BJ (cell line): Measurements from ENCODE around the gene WIPI1. TPM values are rescaled to one million over a fixed set of nuclear protein-coding genes. Genes with fewer than 3 reads are reported as not detected.
A peak's percentile ranks its signal among the peaks of the same experiment; 100 is the strongest.

ENCODE experiments used
- CTCF ChIA-PET: fragments of 350-600 bp; formaldehyde crosslinking; extraction: SDS; loops from one replicate; lab custom pipeline; 2021; ENCODE audit warnings: antibody characterized with exemption, inconsistent platforms; lab: Yijun Ruan, JAX
- POLR2A ChIA-PET: fragments of 300-600 bp; sonication (Branson Sonifier 250); formaldehyde crosslinking; extraction: SDS; loops from one replicate; lab custom pipeline; 2021; ENCODE audit warnings: antibody characterized with exemption; lab: Charles Lee
- DNase-seq: peaks from one replicate; pipeline ENCODE4 v3.0.0-alpha.2; 2011; ENCODE audit warnings: low read depth
- H3K27me3 ChIP-seq: 2 replicates; pipeline ENCODE4 v1.6.0; 2011; ENCODE audit warnings: low read length; ENCODE audit not compliant: control insufficient read depth, insufficient read depth
- H3K36me3 ChIP-seq: 2 replicates; pipeline ENCODE4 v1.5.1; 2011; ENCODE audit warnings: low read length; ENCODE audit not compliant: control insufficient read depth, insufficient read depth
- H3K4me3 ChIP-seq: 2 replicates; pipeline ENCODE4 v1.5.1; 2011; ENCODE audit warnings: low read depth, mild to moderate bottlenecking, control low read depth, low read length
- polyA plus RNA-seq: library from polyadenylated mRNA; depleted of rRNA; stranded (reverse); fragments of >200 nt; gene quantifications from 2 replicates; pipeline ENCODE4 v1.2.3, GENCODE V29; 2011
- TF ChIP-seq, protein P1 (sequence below): IDR thresholded peaks from 2 replicates; pipeline ENCODE4 v1.5.1; 2011; ENCODE audit warnings: low read depth, mild to moderate bottlenecking, control low read depth, inconsistent platforms, low read length, moderate library complexity; ENCODE audit not compliant: insufficient read depth

The WIPI1 gene
- polyA plus RNA-seq, 1 experiment = 79.1 TPM

DNA sequence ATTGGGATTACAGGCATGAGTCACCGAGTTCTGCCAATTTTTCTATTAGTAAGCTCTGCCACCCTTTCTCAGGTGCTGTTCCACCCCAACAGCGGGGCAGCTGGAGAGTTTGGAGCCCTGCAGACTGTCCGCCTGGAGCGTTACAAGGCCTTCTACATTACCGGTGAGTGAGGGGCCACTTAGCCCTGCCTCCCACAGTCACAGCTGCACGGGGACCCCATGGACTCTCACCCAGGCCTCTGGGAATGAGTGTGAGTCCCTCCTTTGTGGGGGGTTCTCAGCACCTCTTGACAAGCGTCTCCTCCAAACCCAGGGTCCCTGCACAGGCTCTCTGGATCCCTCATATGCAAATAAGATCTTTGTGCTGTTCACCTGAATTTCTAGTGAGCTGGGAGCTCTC lies 56.0 kb downstream of the WIPI1 start:
- Histone ChIP-seq H3K36me3 (no peaks in the 10 kb centered on the region), H3K4me3 (no peak overlapping the region), H3K27me3 (no peaks in the 10 kb centered on the region)
- TF ChIP-seq, protein P1, sequence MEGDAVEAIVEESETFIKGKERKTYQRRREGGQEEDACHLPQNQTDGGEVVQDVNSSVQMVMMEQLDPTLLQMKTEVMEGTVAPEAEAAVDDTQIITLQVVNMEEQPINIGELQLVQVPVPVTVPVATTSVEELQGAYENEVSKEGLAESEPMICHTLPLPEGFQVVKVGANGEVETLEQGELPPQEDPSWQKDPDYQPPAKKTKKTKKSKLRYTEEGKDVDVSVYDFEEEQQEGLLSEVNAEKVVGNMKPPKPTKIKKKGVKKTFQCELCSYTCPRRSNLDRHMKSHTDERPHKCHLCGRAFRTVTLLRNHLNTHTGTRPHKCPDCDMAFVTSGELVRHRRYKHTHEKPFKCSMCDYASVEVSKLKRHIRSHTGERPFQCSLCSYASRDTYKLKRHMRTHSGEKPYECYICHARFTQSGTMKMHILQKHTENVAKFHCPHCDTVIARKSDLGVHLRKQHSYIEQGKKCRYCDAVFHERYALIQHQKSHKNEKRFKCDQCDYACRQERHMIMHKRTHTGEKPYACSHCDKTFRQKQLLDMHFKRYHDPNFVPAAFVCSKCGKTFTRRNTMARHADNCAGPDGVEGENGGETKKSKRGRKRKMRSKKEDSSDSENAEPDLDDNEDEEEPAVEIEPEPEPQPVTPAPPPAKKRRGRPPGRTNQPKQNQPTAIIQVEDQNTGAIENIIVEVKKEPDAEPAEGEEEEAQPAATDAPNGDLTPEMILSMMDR = no peak
- ChIA-PET CTCF (interaction anchor here (0.9 to 5.5 kb wide), 3 partner anchors 31 to 138 kb away, joined by 3 to 92 read pairs (median 5); no protein-coding TSS in a partner anchor), POLR2A (no interaction called here)
- DNase-seq = no peak

DNA sequence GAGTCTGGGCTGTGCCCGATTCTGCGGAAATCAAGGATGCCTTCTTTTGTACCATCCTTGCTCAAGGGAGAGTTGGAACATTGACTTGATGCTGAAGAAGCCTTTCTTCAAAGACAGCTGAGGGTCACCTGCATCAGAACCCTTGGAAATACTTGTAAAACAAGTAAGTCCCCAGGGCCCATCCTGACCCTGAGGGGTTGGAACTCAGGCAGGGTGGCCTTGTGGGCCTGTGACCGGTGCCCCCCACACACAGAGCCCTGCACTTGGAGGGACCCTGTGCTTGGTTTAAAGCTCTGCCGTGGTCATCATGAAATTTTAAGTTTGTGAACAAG lies 56.9 kb downstream of the WIPI1 start:
- Histone ChIP-seq H3K27me3 (no peaks in the 10 kb centered on the region), H3K4me3 (no peak overlapping the region), H3K36me3 (no peaks in the 10 kb centered on the region)
- CTCF ChIA-PET = interaction anchor here (1.2 to 6.0 kb wide), 11 partner anchors 13 to 152 kb away, joined by 5 to 92 read pairs (median 8); partner anchors contain the start of gene AMZ2
- no peak for DNase-seq
- TF ChIP-seq, protein P1 = no peak
- POLR2A ChIA-PET = no interaction called here

DNA sequence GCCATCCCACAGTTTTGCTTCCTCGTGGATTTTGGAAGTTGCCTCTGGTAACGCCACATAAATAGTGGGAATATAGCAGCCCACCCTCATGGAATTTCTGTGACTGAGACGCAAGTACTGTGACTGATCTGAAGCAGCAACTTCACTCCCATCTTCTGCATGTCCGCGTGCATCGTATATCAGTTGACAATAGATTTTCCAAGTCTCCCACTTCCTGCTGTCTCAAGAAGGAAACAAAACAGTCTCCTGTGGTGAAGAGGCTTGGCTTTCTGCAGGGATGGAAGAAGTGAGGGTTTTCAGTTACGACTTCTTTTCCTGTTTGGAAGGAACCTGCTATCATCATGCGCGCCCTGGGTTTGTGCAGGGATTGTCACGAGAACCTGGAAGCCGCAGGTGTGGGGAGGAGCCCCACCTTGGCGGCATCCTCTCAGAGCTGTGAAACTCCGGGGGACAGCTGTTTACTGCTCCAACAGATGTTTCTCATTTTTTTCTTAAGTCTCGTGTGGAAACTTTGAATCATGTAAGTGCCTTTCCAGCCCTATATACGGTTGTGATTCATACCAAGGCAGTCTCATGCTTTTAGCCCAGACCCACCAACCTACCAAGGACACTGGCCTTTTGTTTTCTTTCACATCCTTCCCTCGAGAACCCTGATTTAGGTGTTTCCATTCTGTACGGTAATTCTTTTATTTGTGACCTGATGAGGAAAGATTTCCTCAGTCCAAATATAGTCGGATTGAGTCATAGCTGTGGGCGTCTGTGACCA lies 57.5 kb downstream of the WIPI1 start:
- no peaks in the 10 kb centered on the region for H3K27me3 ChIP-seq
- POLR2A ChIA-PET = interaction anchor here (0.5 kb wide), 1 partner anchor 151 kb away, joined by 3 read pairs; no protein-coding TSS in a partner anchor
- TF ChIP-seq, protein P1 = no peak
- no peaks in the 10 kb centered on the region for H3K36me3 ChIP-seq
- H3K4me3 ChIP-seq = no peak overlapping the region
- CTCF ChIA-PET = interaction anchor here (1.0 to 6.0 kb wide), 37 partner anchors 7 to 199 kb away, joined by 3 to 92 read pairs (median 6); partner anchors contain the start of genes AMZ2 and WIPI1
- DNase-seq = no peak

DNA sequence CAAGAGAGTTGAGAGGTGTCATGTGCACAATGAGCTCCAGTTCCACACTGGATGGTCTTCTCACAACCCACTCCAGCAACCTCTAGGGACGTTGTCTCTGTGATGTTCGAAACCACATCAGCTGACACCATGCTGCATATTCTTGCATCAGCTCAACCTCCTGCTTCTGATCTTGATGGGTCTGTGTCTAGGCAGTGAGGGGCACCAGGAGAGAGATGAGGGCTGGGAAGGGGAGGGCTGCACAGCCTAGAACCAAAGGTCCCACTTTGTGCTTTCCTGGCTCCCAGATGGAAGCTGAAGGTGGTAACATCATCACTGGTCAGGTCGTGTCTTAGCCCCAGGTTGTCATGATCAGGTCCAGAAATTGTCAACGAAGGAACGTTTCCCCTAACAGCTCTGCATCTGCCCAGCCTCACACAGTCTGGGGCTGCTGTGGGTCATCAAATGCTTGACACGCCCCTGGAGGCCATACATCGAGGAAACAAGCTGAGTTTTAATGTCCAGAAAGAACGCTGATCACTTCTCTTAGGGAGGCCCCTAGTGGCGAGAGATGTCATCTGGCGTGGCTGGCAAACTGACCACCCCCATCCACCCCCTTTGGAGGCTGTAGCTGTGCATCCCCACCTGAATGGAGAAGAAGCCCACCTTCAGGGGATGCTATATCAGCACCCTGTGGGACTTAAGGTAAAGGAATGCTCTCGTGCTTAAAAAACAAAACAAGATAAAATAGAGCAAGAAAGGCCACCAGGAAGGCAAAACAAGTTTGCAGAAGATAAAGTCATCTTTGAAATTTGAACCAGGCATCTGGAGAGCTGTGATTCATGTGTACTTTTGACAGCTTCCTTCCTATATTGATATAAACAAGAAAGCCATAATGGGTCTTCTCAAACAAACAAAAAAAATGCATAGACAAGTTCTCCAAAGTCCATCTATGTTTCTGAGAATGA lies 58.3 kb downstream of the WIPI1 start:
- TF ChIP-seq, protein P1 = peak; percentile 89
- Histone ChIP-seq H3K27me3 (no peaks in the 10 kb centered on the region), H3K36me3 (no peaks in the 10 kb centered on the region), H3K4me3 (no peak overlapping the region)
- ChIA-PET POLR2A (interaction anchor here (0.5 kb wide), 1 partner anchor 150 kb away, joined by 3 read pairs; no protein-coding TSS in a partner anchor), CTCF (interaction anchor here (0.6 to 6.0 kb wide), 47 partner anchors 8 to 198 kb away, joined by 3 to 92 read pairs (median 5); partner anchors contain the start of genes AMZ2, PRKAR1A and WIPI1)
- no peak for DNase-seq
